GM20431 (cell line): ENCODE measurements around the gene DUS2.
"Not testable (repeated sequence)": the region's sequence is repeated elsewhere in the genome, so short reads cannot be mapped to it uniquely, and the experiment has no call there.

Source experiments
- in situ Hi-C: fragments of 300-500 bp; cut with MseI, MboI; formaldehyde crosslinking; loops from one replicate; pipeline ENCODE4 v1.15.0; 2020; ENCODE audit warnings: low sequenced_read_pairs; ENCODE audit not compliant: unreplicated experiment

The DUS2 gene

GRCh38 chr16:68114939-68115338 is 91.9 kb downstream of the DUS2 start:
- in situ Hi-C loops = not testable (repeated sequence)

DNA sequence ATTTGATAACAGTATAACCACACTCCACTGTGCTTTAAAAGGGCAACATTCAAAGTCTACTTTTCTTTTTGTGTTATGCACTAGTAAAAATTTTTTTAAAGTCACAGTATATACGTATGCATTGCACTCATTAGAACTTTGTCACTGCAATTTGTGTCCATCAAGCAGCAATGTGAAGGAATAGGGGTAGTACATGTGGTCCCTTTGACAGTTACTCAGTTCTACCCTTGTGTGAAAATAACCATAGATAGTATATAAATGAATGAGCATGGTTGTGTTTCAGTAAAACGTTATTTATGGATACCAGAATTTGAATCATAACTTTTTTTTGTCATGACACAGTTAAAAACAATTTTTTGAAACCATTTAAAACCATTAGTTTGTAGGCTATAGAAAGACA is 92.8 kb downstream of the DUS2 start:
- in situ Hi-C loops = no loop called here

GRCh38 chr16:68116256-68116867 is 93.3 kb downstream of the DUS2 start:
- in situ Hi-C loops = no loop called here

- in situ Hi-C loops = no loop called here
These were observed 94.8 kb downstream of the DUS2 start for GRCh38 chr16:68117884-68118283.

DNA sequence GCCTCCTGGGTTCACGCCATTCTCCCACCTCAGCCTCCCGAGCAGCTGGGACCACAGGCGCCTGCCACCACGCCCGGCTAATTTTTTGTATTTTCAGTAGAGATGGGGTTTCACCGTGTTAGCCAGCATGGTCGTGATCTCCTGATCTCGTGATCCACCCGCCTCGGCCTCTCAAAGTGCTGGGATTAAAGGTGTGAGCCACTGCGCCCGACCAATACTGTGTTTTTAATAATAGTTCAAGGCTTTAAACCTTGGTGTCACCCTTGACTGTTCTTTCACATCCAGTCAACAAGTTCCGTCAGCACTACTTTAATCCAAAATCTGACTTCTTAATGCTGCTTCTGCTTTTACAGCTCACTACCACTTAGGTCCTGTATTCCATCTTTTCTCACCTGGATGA is 95.9 kb downstream of the DUS2 start:
- in situ Hi-C loops = not testable (repeated sequence)

DNA sequence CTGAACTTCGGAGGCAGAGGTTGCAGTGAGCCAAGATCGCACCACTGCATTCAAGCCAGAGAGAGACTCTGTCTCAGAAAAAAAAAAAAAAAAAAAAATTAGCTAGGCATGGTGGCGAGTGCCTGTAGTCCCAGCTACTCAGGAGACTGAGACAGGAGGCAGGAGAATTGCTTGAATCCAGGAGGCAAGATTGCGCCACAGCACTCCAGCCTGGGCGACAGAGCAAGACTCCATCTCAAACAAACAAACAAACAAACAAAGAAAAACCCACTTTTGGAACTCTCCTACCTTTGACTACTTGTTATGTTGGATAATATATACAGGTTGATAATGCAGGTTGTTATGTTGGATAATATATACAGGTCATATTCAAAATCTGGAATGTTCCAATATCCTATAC is 97.4 kb downstream of the DUS2 start:
- in situ Hi-C loops = not testable (repeated sequence)

- in situ Hi-C loops = no loop called here
These were observed 103.3 kb downstream of the DUS2 start for GRCh38 chr16:68126395-68126794.

- in situ Hi-C loops = no loop called here
These were observed 105.7 kb downstream of the DUS2 start for GRCh38 chr16:68128577-68129305.
